PC-3 (cell line): ENCODE results near the gene CIAO1. TPM values are rescaled to one million over a fixed set of nuclear protein-coding genes. Genes with fewer than 3 reads are reported as not detected.

Source experiments
- ATAC-seq: fragments of 200-7000 bp; cut with Tn5 transposase; 2 replicates; pipeline ENCODE4 v1.9.1; 2020; ENCODE audit warnings: mild to moderate bottlenecking, moderate library complexity
- BruUV-seq: library from RNA; stranded (reverse); fragments of 400-500 nt; replicated peaks from 2 replicates; lab custom pipeline; 2021; lab: Mats Ljungman, UMichigan
- CTCF ChIA-PET: fragments of 300-600 bp; sonication (Branson Sonifier 250); formaldehyde crosslinking; loops from one replicate; lab custom pipeline; 2022; ENCODE audit warnings: antibody characterized with exemption; lab: Charles Lee
- POLR2A ChIA-PET: fragments of 300-600 bp; sonication (Branson Sonifier 250); formaldehyde crosslinking; loops from one replicate; lab custom pipeline; 2022; ENCODE audit warnings: antibody characterized with exemption; ENCODE audit not compliant: unreplicated experiment; lab: Charles Lee
- DNase-seq: peaks from one replicate; pipeline ENCODE4 v3.0.0-alpha.2; 2015
- H2AFZ ChIP-seq: fragments of 300-600 bp; sonication (generic); 2 replicates; pipeline ENCODE4 v1.6.0; 2016; ENCODE audit warnings: antibody characterized with exemption, low read length
- H3F3A ChIP-seq: fragments of 300-600 bp; sonication (generic); one replicate; pipeline ENCODE4 v1.6.0; 2017; ENCODE audit warnings: antibody characterized with exemption, low read length, control low read depth, mild to moderate bottlenecking; ENCODE audit not compliant: unreplicated experiment
- H3K27ac ChIP-seq: fragments of 300-600 bp; sonication (generic); 2 replicates; pipeline ENCODE4 v1.5.1; 2016; ENCODE audit warnings: mild to moderate bottlenecking, low read length
- H3K27me3 ChIP-seq: fragments of 300-600 bp; sonication (generic); 2 replicates; pipeline ENCODE4 v1.6.1; 2016; ENCODE audit warnings: low read length, mixed read lengths
- H3K36me3 ChIP-seq: fragments of 300-600 bp; sonication (generic); 2 replicates; pipeline ENCODE4 v1.6.1; 2016; ENCODE audit warnings: low read depth, mixed run types, low read length, mixed read lengths
- H3K4me1 ChIP-seq: fragments of 300-600 bp; sonication (generic); 2 replicates; pipeline ENCODE4 v1.5.1; 2016; ENCODE audit warnings: low read length; ENCODE audit not compliant: insufficient read depth
- H3K4me2 ChIP-seq: fragments of 300-600 bp; sonication (generic); 2 replicates; pipeline ENCODE4 v1.6.0; 2016; ENCODE audit warnings: low read length
- H3K4me3 ChIP-seq: fragments of 300-600 bp; sonication (generic); 2 replicates; pipeline ENCODE4 v1.5.1; 2016; ENCODE audit warnings: mild to moderate bottlenecking, low read length, mixed read lengths
- H3K79me2 ChIP-seq: fragments of 300-600 bp; sonication (generic); 2 replicates; pipeline ENCODE4 v1.6.1; 2017; ENCODE audit warnings: low read length, mixed read lengths
- H3K9ac ChIP-seq: fragments of 300-600 bp; sonication (generic); 2 replicates; pipeline ENCODE4 v1.6.0; 2016; ENCODE audit warnings: mild to moderate bottlenecking, low read length
- H3K9me2 ChIP-seq: fragments of 300-600 bp; sonication (generic); replicated peaks from 2 replicates; pipeline ENCODE4 v1.6.1; 2016; ENCODE audit warnings: mixed run types, low read length, mixed read lengths
- H3K9me3 ChIP-seq: fragments of 300-600 bp; sonication (generic); 2 replicates; pipeline ENCODE4 v1.6.1; 2016; ENCODE audit warnings: low read length, mixed read lengths
- H4K20me1 ChIP-seq: fragments of 300-600 bp; sonication (generic); 2 replicates; pipeline ENCODE4 v1.6.1; 2016; ENCODE audit warnings: low read length, mixed read lengths
- EZH2 ChIP-seq: fragments of 300-600 bp; sonication (generic); IDR thresholded peaks from one replicate; pipeline ENCODE4 v1.6.1; 2017; ENCODE audit warnings: antibody characterized with exemption, mild to moderate bottlenecking, low read length; ENCODE audit not compliant: unreplicated experiment
- EZH2phosphoT487 ChIP-seq: fragments of 300-600 bp; sonication (generic); IDR thresholded peaks from 2 replicates; pipeline ENCODE4 v1.6.1; 2018; ENCODE audit warnings: mild to moderate bottlenecking, antibody characterized with exemption, low read length, borderline replicate concordance
- intact Hi-C: fragments of 100-400 bp; cut with micrococcal nuclease; formaldehyde crosslinking; loops from 2 replicates; pipeline ENCODE4 v1.9.0; 2023
- total RNA-seq: library from RNA; depleted of rRNA; stranded (reverse); fragments of >200 nt; gene quantifications from 2 replicates; pipeline ENCODE4 v1.2.3, GENCODE V29; 2014
- TF ChIP-seq, protein P1 (sequence below): fragments of 300-600 bp; sonication (generic); conservative IDR thresholded peaks from 2 replicates; pipeline ENCODE4 v1.5.1; 2017; ENCODE audit warnings: antibody characterized with exemption, low read depth, mild to moderate bottlenecking, low read length

The CIAO1 gene
- total RNA-seq, 1 experiment from 2014 or later, result 130 TPM

DNA sequence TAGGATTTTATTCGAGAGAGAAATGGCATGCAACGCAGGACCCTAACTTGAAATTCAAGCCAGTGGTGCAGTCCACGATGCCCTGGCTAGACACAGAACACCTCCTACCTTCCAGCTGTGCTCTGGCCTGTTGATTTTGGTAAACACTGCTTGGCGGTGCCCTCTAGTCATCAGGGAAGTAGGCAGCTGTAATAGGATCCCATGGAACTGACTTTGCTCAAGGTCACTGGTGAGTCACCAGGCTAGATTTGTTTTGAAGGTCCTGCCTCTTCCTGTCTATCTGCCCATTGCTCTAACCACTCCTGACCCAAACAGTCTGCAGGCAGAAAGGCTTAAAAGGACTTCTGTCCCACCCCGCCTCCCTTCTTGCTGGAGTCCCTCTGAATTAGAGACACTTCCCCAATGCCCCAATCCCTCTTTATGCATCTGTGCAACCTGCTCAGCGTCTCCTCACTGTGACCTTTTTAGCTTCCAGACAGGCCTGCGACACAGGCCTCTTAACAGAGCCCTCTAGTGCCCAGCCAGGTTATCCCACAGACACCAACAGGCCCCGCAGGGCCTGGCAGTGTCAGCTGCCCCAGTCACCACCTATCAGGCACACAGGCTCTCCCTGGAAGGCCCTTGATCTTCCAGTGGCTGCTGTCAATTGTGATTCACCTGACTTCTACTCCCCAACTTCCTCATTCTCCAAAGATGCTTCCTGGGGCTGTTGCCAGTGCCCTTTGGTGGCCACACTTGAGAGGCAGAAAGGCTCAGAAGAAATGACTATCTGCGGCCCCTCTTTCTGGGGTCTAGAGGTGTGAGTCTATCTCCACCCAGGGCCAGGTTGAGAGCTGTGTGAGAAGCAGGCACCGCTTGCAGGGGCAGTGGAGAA lies 5.4 kb upstream of the CIAO1 start:
- Histone ChIP-seq H3K27ac (peak overlapping the region; percentile 70), H3K9me3 (no peaks in the 10 kb centered on the region), H3K4me1 (peaks cover 43% of the 10 kb centered on the region), H3K36me3 (no peaks in the 10 kb centered on the region; the same call in 1 of the 2 replicates), H3K4me2 (peak overlapping the region; percentile 46), H3K9me2 (no peaks in the 10 kb centered on the region), H3K27me3 (no peaks in the 10 kb centered on the region), H3K4me3 (no peak overlapping the region), H3K9ac (no peak overlapping the region), H4K20me1 (peaks cover 34% of the 10 kb centered on the region), H3K79me2 (peaks cover 74% of the 10 kb centered on the region), H2AFZ (no peak overlapping the region), H3F3A (peaks cover 5% of the 10 kb centered on the region)
- ATAC-seq (peak; percentile 85), DNase-seq (peak; percentile 91)
- TF ChIP-seq, protein P1, sequence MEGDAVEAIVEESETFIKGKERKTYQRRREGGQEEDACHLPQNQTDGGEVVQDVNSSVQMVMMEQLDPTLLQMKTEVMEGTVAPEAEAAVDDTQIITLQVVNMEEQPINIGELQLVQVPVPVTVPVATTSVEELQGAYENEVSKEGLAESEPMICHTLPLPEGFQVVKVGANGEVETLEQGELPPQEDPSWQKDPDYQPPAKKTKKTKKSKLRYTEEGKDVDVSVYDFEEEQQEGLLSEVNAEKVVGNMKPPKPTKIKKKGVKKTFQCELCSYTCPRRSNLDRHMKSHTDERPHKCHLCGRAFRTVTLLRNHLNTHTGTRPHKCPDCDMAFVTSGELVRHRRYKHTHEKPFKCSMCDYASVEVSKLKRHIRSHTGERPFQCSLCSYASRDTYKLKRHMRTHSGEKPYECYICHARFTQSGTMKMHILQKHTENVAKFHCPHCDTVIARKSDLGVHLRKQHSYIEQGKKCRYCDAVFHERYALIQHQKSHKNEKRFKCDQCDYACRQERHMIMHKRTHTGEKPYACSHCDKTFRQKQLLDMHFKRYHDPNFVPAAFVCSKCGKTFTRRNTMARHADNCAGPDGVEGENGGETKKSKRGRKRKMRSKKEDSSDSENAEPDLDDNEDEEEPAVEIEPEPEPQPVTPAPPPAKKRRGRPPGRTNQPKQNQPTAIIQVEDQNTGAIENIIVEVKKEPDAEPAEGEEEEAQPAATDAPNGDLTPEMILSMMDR, result peak; percentile 75
- TF ChIP-seq EZH2phosphoT487 (no peak), EZH2 (no peak)
- BruUV-seq, result no TSS peak
- intact Hi-C loops, result loop anchor here (2.0 to 10.0 kb wide), 2 partner anchors 52 to 266 kb away; partner anchors contain the start of genes ANKRD36C and STARD7
- CTCF ChIA-PET, result interaction anchor here (1.0 kb wide), 1 partner anchor 268 kb away, joined by 3 read pairs; no protein-coding TSS in a partner anchor
- POLR2A ChIA-PET, result no interaction called here

DNA sequence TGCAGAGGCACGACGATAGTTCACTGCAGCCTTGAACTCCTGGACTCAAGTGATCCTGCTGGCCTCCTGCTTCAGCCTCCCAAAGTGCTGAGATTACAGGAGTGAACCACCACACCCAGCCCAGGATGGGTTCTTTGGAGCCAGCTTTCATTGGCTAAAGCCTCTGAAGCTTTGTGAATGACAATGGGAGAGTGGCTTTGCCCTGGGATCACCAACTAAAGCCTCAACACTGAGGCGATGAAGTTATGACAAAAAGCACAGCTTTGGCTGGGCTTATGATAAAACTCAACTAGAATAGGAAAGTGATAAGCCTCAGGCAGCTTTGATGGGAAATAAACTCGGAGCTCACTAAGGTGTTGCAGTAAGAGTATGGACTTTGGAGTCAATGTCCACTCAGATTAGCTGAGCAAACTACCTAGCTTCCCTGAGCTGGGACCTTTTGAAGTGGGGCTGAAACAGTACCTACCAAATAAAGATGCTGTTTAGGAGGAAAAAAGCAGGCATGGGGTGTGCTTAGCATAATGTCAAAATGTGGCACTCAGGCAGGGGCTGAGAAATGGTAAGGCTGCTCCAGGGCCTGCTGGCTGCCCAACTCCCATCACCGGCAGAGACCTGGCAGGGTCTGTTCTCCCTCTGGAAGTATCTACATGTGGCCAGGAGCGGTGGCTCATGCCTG lies 4.6 kb upstream of the CIAO1 start:
- no TSS peak for BruUV-seq
- no peaks in the 10 kb centered on the region for H3K36me3 ChIP-seq
- H3K9me2 ChIP-seq, result no peaks in the 10 kb centered on the region
- no peaks in the 10 kb centered on the region for H3K27me3 ChIP-seq
- peaks cover 5% of the 10 kb centered on the region for H3F3A ChIP-seq
- peaks cover 43% of the 10 kb centered on the region for H3K4me1 ChIP-seq
- no peak overlapping the region for H2AFZ ChIP-seq
- peaks cover 79% of the 10 kb centered on the region for H3K79me2 ChIP-seq
- ATAC-seq (no peak), DNase-seq (no peak)
- H3K9me3 ChIP-seq, result no peaks in the 10 kb centered on the region
- intact Hi-C loops, result loop anchor here (2.0 to 10.0 kb wide), 2 partner anchors 53 to 267 kb away; partner anchors contain the start of genes ANKRD36C and STARD7
- peak overlapping the region; percentile 70 for H3K27ac ChIP-seq
- peaks cover 34% of the 10 kb centered on the region for H4K20me1 ChIP-seq
- ChIA-PET CTCF (interaction anchor here (1.0 kb wide), 1 partner anchor 269 kb away, joined by 3 read pairs; no protein-coding TSS in a partner anchor), POLR2A (no interaction called here)
- H3K9ac ChIP-seq, result no peak overlapping the region
- no peak overlapping the region for H3K4me3 ChIP-seq
- H3K4me2 ChIP-seq, result peak overlapping the region; percentile 46
- TF ChIP-seq EZH2, result no peak
- TF ChIP-seq EZH2phosphoT487, result no peak
- TF ChIP-seq, protein P1, result no peak
